Transverse colon (tissue), 4 donors: ENCODE measurements around the gene APOD. TPM values are rescaled to one million over a fixed set of nuclear protein-coding genes. Genes with fewer than 3 reads are reported as not detected.
"Not testable (repeated sequence)": the region's sequence is repeated elsewhere in the genome, so short reads cannot be mapped to it uniquely, and the experiment has no call there.

ENCODE experiments used
- DNase-seq: peaks from one replicate; pipeline ENCODE4 v3.0.0-alpha.2; 2019
- H3K27ac ChIP-seq, 4 donors: fragments of 200-600 bp; sonication (generic); 2 replicates each; pipeline ENCODE4 v1.5.1; 2016 to 2018; ENCODE audit warnings: inconsistent platforms in 4 of 4
- H3K27me3 ChIP-seq: fragments of 200-600 bp; sonication (generic); 2 replicates; pipeline ENCODE4 v1.5.1; 2017; ENCODE audit warnings: inconsistent platforms
- H3K36me3 ChIP-seq, 4 donors: fragments of 200-600 bp; sonication (generic); 2 replicates each; pipeline ENCODE4 v1.5.1; 2017 to 2019; ENCODE audit warnings: inconsistent platforms in 4 of 4
- H3K4me1 ChIP-seq, 4 donors: fragments of 200-600 bp; sonication (generic); 2 replicates each; pipeline ENCODE4 v1.5.1; 2017 to 2020; ENCODE audit warnings: inconsistent platforms in 4 of 4
- H3K4me3 ChIP-seq, 4 donors: fragments of 200-600 bp; sonication (generic); 1 replicate in 1 of 4; 2 replicates in 3 of 4; pipeline versions ENCODE4 v1.5.1 to v1.6.1; 2017 to 2019; ENCODE audit warnings: inconsistent platforms in 4 of 4
- H3K9me3 ChIP-seq, 2 donors: fragments of 200-600 bp; sonication (generic); 2 replicates each; pipeline ENCODE4 v1.5.1; 2017 to 2019; ENCODE audit warnings: inconsistent platforms in 2 of 2
- EP300 ChIP-seq: sonication (generic); formaldehyde crosslinking; IDR thresholded peaks from one replicate; pipeline ENCODE4 v1.6.1; 2017; ENCODE audit warnings: antibody characterized with exemption, low read depth
- POLR2A ChIP-seq: fragments of 450-650 bp; IDR thresholded peaks from one replicate; pipeline ENCODE4 v1.6.1; 2016; ENCODE audit warnings: antibody characterized with exemption, mild to moderate bottlenecking, moderate library complexity
- POLR2AphosphoS5 ChIP-seq, 3 donors: sonication (generic); formaldehyde crosslinking; IDR thresholded peaks; one replicate each; pipeline ENCODE4 v1.6.1; 2016; ENCODE audit warnings: antibody characterized with exemption in 3 of 3
- WGBS, 2 donors: methylation state at CpG; one replicate each; pipeline ENCODE4 v1.1.5; 2018; ENCODE audit warnings: low coverage in 1 of 2; 5-methylcytosine and 5-hydroxymethylcytosine counted together
- in situ Hi-C, 4 donors: fragments of 200-750 bp; cut with MboI; loops; one replicate each; pipeline versions ENCODE4 v1.15.0 to v1.15.1; 2017; ENCODE audit warnings: low sequenced_read_pairs in 3 of 4, low pct_ligation_motif_present in 1 of 4, low pct_unique_long_range_greater_than_20kb in 1 of 4
- intact Hi-C: fragments of 100-400 bp; cut with DNase I; formaldehyde crosslinking; loops from one replicate; pipeline ENCODE4 v1.15.1; 2023; ENCODE audit warnings: low total_unique reads
- total RNA-seq, 4 donors: library from RNA; depleted of rRNA; stranded (reverse); fragments of >200 nt; gene quantifications; one replicate each; pipeline ENCODE4 v1.1.0, GENCODE V29; 2016
- TF ChIP-seq, protein P1 (sequence below), 5 experiments: fragments of 200-600 bp in 3 of 5; fragments of 450-650 bp in 2 of 5; sonication (generic) in 3 of 5; IDR thresholded peaks; 1 replicate in 2 of 5; 2 replicates in 3 of 5; pipeline ENCODE4 v1.5.1; 2016 to 2017; ENCODE audit warnings: antibody characterized with exemption in 5 of 5, inconsistent platforms in 3 of 5, mild to moderate bottlenecking in 2 of 5, moderate library complexity in 1 of 5

The APOD gene
- total RNA-seq, 4 donors from 2014 or later: 3.4 to 118 (median 46.1) TPM

DNA sequence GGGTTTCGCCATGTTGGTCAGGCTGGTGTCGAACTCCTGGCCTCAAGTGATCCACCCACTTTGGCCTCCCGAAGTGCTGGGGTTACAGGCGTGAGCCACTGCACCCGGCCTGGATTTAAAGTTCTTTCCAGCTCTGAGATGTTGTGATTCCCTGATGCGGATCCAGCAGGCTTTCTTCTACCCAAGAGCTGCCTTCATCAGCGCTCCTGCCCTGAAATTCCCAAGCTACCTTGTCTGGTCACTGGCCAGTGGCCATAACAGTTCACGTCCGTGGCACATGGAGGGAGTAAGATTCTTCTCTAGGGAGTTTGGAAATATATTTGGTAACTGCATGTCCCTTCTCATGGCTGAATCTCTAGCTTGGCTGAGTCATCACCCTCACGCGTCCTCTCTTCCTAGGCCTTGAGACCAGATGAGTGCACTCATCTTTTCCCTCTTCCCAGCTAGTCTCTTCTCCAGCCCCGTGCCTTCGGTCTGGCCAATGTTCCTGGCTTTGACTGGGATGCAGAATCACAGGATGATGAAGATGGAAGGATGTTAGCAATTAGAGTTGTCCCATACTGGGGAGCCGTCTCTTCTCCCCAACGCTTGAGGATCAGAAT lies 29.8 kb upstream of the APOD start:
- intact Hi-C loops: no loop called here
- no peaks in the 10 kb centered on the region for H3K9me3 ChIP-seq
- WGBS, 2 donors: 92% methylated on average over 15 of the region's 15 CpGs; no CpG with 5 or more reads in 1 of the 2 donors

DNA sequence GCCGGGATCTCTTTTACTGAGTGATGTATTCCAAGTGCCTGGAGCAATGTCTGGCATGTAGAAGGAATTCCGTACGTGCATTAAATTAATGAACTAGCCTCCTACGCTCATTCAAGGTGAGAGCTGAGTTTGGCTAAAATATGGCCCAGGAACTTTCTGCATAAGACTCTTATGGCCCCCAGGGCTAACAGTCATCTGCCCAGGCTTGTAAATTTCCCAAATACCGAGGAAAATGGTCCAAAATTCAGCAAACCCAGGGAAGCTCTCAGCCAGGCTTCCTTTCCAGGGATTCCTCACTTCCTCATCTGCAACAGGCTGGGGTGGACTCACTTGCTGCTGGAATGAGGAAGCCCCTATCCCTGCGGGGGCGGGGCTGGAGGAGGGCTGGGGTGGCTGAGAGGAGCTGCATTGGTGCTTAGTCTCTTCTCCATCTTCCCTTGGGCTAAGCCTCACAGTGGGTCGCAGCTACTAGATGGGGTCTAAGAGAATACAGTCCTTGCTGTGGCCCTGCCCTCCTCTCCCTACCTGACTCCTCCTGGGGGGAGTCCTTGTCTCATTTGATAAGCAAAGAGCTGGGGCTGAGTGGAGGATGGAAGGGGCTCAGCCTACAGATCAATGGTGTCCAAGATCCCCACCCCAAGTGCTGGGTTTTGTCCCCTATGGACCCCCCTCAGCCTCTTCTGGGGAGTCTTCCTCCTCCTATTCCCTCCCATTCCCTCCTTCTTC lies 28.5 kb upstream of the APOD start:
- H3K27me3 ChIP-seq: no peaks in the 10 kb centered on the region
- intact Hi-C loops (no loop called here), in situ Hi-C loops (loop anchor here in 2 of 4 donors (10.0 to 25.0 kb wide), 2 partner anchors 113 to 125 kb away; partner anchors contain the start of gene MUC20 (in 1 of the 2))
- TF ChIP-seq, protein P1, sequence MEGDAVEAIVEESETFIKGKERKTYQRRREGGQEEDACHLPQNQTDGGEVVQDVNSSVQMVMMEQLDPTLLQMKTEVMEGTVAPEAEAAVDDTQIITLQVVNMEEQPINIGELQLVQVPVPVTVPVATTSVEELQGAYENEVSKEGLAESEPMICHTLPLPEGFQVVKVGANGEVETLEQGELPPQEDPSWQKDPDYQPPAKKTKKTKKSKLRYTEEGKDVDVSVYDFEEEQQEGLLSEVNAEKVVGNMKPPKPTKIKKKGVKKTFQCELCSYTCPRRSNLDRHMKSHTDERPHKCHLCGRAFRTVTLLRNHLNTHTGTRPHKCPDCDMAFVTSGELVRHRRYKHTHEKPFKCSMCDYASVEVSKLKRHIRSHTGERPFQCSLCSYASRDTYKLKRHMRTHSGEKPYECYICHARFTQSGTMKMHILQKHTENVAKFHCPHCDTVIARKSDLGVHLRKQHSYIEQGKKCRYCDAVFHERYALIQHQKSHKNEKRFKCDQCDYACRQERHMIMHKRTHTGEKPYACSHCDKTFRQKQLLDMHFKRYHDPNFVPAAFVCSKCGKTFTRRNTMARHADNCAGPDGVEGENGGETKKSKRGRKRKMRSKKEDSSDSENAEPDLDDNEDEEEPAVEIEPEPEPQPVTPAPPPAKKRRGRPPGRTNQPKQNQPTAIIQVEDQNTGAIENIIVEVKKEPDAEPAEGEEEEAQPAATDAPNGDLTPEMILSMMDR (IDR thresholded peaks at IDR 0.05): no peak
- 88% methylated on average over 8 of the region's 8 CpGs; no CpG with 5 or more reads in 1 of the 2 donors for WGBS, 2 donors
- no peaks in the 10 kb centered on the region for H3K36me3 ChIP-seq
- peak; percentile 20 for DNase-seq
- H3K27ac ChIP-seq: no peak overlapping the region
- H3K4me1 ChIP-seq: peaks cover 0 to 4% (median 0%) of the 10 kb centered on the region in 4 donors
- H3K4me3 ChIP-seq: no peak overlapping the region
- peaks cover 0 to under 1% of the 10 kb centered on the region in 2 donors for H3K9me3 ChIP-seq

More for the DNA sequence above, 29.8 kb upstream of the APOD start:
- Histone ChIP-seq H3K36me3 (no peaks in the 10 kb centered on the region), H3K4me1 (peaks cover 0 to 4% (median 0%) of the 10 kb centered on the region in 4 donors), H3K27me3 (no peaks in the 10 kb centered on the region), H3K4me3 (no peak overlapping the region), H3K27ac (no peak overlapping the region)
- no peak for DNase-seq
- in situ Hi-C loops: loop anchor here in 2 of 4 donors (10.0 to 25.0 kb wide), 2 partner anchors 111 to 124 kb away; partner anchors contain the start of gene MUC20 (in 1 of the 2)
- TF ChIP-seq, protein P1 (IDR thresholded peaks at IDR 0.05): no peak
- no peak for TF ChIP-seq POLR2AphosphoS5 (IDR thresholded peaks at IDR 0.05)
- TF ChIP-seq EP300: no peak
- TF ChIP-seq POLR2A: no peak

DNA sequence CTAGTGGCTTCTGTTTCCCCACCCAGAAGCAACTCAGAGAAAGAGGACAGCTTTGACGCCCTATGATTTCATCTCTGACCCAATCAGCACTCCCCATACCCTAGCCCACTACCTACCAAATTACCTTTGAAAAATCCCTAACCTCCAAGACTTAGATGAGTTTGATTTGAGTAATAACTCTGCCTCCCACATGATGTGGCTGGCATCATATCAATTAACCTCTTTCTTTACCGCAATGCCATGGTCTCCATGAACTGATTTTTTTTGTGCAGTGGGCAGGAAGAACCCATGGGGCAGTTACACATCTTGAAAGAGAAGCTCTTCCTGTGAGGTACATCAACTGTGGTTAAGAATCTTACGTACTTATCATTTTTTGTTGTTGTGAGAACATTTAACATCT lies 25.5 kb upstream of the APOD start:
- no peaks in the 10 kb centered on the region for H3K27me3 ChIP-seq
- H3K27ac ChIP-seq: no peak overlapping the region
- no peak for TF ChIP-seq POLR2AphosphoS5 (IDR thresholded peaks at IDR 0.05)
- TF ChIP-seq, protein P1 (IDR thresholded peaks at IDR 0.05): no peak
- no peak for TF ChIP-seq EP300
- TF ChIP-seq POLR2A: no peak
- peaks cover 0 to 9% of the 10 kb centered on the region in 2 donors for H3K9me3 ChIP-seq
- H3K36me3 ChIP-seq: no peaks in the 10 kb centered on the region
- intact Hi-C loops: no loop called here
- 80 to 82% methylated on average over 2 to 3 of the region's 3 CpGs for WGBS, 2 donors
- H3K4me3 ChIP-seq: no peak overlapping the region
- no peak for DNase-seq
- H3K4me1 ChIP-seq: no peaks in the 10 kb centered on the region
- in situ Hi-C loops: loop anchor here in 1 of 4 donors (25.0 kb wide), 1 partner anchor 128 kb away; no protein-coding TSS in a partner anchor

DNA sequence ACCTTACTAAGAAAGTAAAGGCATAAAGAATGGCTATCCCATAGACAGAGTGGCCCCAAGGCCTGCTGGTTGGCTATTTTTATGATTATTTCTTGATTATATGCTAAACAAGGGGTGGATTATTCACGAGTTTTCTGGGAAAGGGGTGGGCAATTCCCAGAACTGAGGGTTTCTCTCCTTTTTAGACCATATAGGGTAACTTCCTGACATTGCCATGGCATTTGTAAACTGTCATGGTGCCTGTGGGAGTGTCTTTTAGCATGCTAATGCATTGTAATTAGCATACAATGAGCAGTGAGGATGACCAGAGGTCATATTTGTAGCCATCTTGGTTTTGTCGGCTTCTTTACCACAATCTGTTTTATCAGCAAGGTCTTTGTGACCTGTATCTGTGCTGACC lies 18.0 kb upstream of the APOD start:
- WGBS, 2 donors: 89 to 92% methylated on average over 2 of the region's 2 CpGs
- in situ Hi-C loops: loop anchor here in 1 of 4 donors (25.0 kb wide), 1 partner anchor 136 kb away; no protein-coding TSS in a partner anchor
- H3K4me1 ChIP-seq, intact Hi-C loops, H3K36me3 ChIP-seq, H3K4me3 ChIP-seq, H3K27ac ChIP-seq, H3K9me3 ChIP-seq, H3K27me3 ChIP-seq, DNase-seq: not testable (repeated sequence)
